HCT116 (cell line): ENCODE results near the gene FGFBP1. TPM values are rescaled to one million over a fixed set of nuclear protein-coding genes. Genes with fewer than 3 reads are reported as not detected.

Experiments
- ATAC-seq: fragments of 200-7000 bp; cut with Tn5 transposase; 2 replicates; pipeline ENCODE4 v1.9.1; 2020; ENCODE audit warnings: mild to moderate bottlenecking, moderate library complexity
- BruUV-seq: library from RNA; stranded (reverse); fragments of 400-500 nt; replicated peaks from 2 replicates; lab custom pipeline; 2021; lab: Mats Ljungman, UMichigan
- CTCF ChIA-PET: fragments of 300-600 bp; sonication (Branson Sonifier 250); formaldehyde crosslinking; loops from one replicate; lab custom pipeline; 2021; ENCODE audit warnings: antibody characterized with exemption; lab: Charles Lee
- POLR2A ChIA-PET: fragments of 300-600, 350-600 bp; sonication (Branson Sonifier 250); formaldehyde crosslinking; loops from one replicate; lab custom pipeline; 2021; ENCODE audit warnings: antibody characterized with exemption; lab: Charles Lee
- RAD21 ChIA-PET, 2 experiments: fragments of 300-600 bp; sonication (Branson Sonifier 250); formaldehyde crosslinking; loops; one replicate each; lab custom pipeline; 2023; ENCODE audit warnings: low total read pairs in 2 of 2; ENCODE audit not compliant: uncharacterized antibody in 2 of 2, unreplicated experiment in 2 of 2, low non-redundant PET in 1 of 2; lab: Charles Lee
- DNase-seq: peaks from one replicate; pipeline ENCODE4 v3.0.0-alpha.2; 2010; ENCODE audit warnings: low read depth, low spot score
- H2AFZ ChIP-seq: fragments of 200-600 bp; shearing (Covaris generic), sonication (generic); 2 replicates; pipeline ENCODE4 v1.6.1; 2017; ENCODE audit warnings: low read depth, mixed run types, mixed read lengths, antibody characterized with exemption, low read length; ENCODE audit not compliant: poor library complexity, severe bottlenecking
- H3K27ac ChIP-seq: 2 replicates; pipeline ENCODE4 v1.5.1; 2012; ENCODE audit warnings: low read depth, low read length
- H3K27me3 ChIP-seq: fragments of 200-600 bp; sonication (generic); 2 replicates; pipeline ENCODE4 v1.6.1; 2016; ENCODE audit warnings: mixed run types, low read length, mixed read lengths; ENCODE audit not compliant: insufficient read depth
- H3K36me3 ChIP-seq, 2 experiments: fragments of 200-500 bp in 1 of 2; fragments of 200-600 bp in 1 of 2; sonication (Bioruptor generic) in 1 of 2; sonication (generic) in 1 of 2; 2 replicates each; pipeline versions ENCODE4 v1.5.1 to v1.6.1; 2014 to 2016; ENCODE audit warnings: low read length in 2 of 2, inconsistent platforms in 1 of 2, mixed read lengths in 1 of 2, mixed run types in 1 of 2; ENCODE audit not compliant: insufficient read depth in 2 of 2, control insufficient read depth in 1 of 2
- H3K4me1 ChIP-seq, 2 experiments: fragments of 200-600 bp in 1 of 2; sonication (generic) in 1 of 2; 2 replicates each; pipeline versions ENCODE4 v1.5.1 to v1.6.1; 2012 to 2017; ENCODE audit warnings: low read length in 2 of 2, inconsistent platforms in 1 of 2, mild to moderate bottlenecking in 1 of 2, mixed read lengths in 1 of 2, mixed run types in 1 of 2, moderate library complexity in 1 of 2; ENCODE audit not compliant: insufficient read depth in 2 of 2, control insufficient read depth in 1 of 2
- H3K4me2 ChIP-seq: fragments of 200-600 bp; sonication (generic); 2 replicates; pipeline ENCODE4 v1.6.1; 2017; ENCODE audit warnings: mixed run types, low read length, mixed read lengths
- H3K4me3 ChIP-seq, 2 experiments: fragments of 200-600 bp in 1 of 2; sonication (generic) in 1 of 2; replicated peaks in 1 of 2; 2 replicates each; pipeline ENCODE4 v1.5.1; 2011 to 2016; ENCODE audit warnings: low read length in 2 of 2, control low read depth in 1 of 2, low read depth in 1 of 2, mild to moderate bottlenecking in 1 of 2, mixed read lengths in 1 of 2, mixed run types in 1 of 2
- H3K79me2 ChIP-seq: fragments of 200-600 bp; sonication (generic); 2 replicates; pipeline ENCODE4 v1.6.1; 2017; ENCODE audit warnings: mild to moderate bottlenecking, mixed run types, low read length, moderate library complexity, mixed read lengths; ENCODE audit not compliant: insufficient read depth
- H3K9ac ChIP-seq: fragments of 200-600 bp; sonication (generic); 2 replicates; pipeline ENCODE4 v1.6.1; 2016; ENCODE audit warnings: low read length, mixed read lengths
- H3K9me2 ChIP-seq: fragments of 200-600 bp; sonication (generic), shearing (Covaris generic); 2 replicates; pipeline ENCODE4 v1.6.1; 2017; ENCODE audit warnings: mixed run types, mild to moderate bottlenecking, moderate library complexity; ENCODE audit not compliant: insufficient read depth
- H3K9me3 ChIP-seq, 2 experiments: fragments of 200-500 bp in 1 of 2; fragments of 200-600 bp in 1 of 2; sonication (Bioruptor generic) in 1 of 2; sonication (generic) in 1 of 2; 2 replicates each; pipeline ENCODE4 v1.6.1; 2014 to 2017; ENCODE audit warnings: low read length in 2 of 2, mixed read lengths in 2 of 2, inconsistent platforms in 1 of 2, low read depth in 1 of 2, mild to moderate bottlenecking in 1 of 2, mixed run types in 1 of 2, moderate library complexity in 1 of 2; ENCODE audit not compliant: control insufficient read depth in 1 of 2, insufficient read depth in 1 of 2
- H4K20me1 ChIP-seq: fragments of 200-600 bp; sonication (generic), shearing (Covaris generic); 2 replicates; pipeline ENCODE4 v1.6.1; 2017; ENCODE audit warnings: mixed run types, mild to moderate bottlenecking, moderate library complexity; ENCODE audit not compliant: insufficient read depth
- ATF3 ChIP-seq: IDR thresholded peaks from 2 replicates; pipeline ENCODE4 v1.6.1; 2012
- CBX3 ChIP-seq: IDR thresholded peaks from 2 replicates; pipeline ENCODE4 v1.6.1; 2012; ENCODE audit warnings: low read depth
- CEBPB ChIP-seq: IDR thresholded peaks from 2 replicates; pipeline ENCODE4 v1.6.1; 2012; ENCODE audit warnings: low read depth
- CTCF ChIP-seq, 3 experiments: fragments of 200-600 bp in 1 of 3; sonication (generic) in 1 of 3; IDR thresholded peaks in 2 of 3; conservative IDR thresholded peaks in 1 of 3; 2 replicates each; pipeline ENCODE4 v1.5.1; 2012 to 2017; ENCODE audit warnings: low read depth in 2 of 3, low read length in 2 of 3, antibody characterized with exemption in 1 of 3, borderline replicate concordance in 1 of 3, control low read depth in 1 of 3, mild to moderate bottlenecking in 1 of 3, mixed read lengths in 1 of 3, mixed run types in 1 of 3, moderate library complexity in 1 of 3; ENCODE audit not compliant: insufficient read depth in 1 of 3
- EGR1 ChIP-seq: IDR thresholded peaks from 2 replicates; pipeline ENCODE4 v1.6.1; 2012; ENCODE audit warnings: low read depth
- ELF1 ChIP-seq: IDR thresholded peaks from 2 replicates; pipeline ENCODE4 v1.6.1; 2012; ENCODE audit warnings: low read depth, borderline replicate concordance
- EZH2 ChIP-seq: fragments of 200-600 bp; sonication (generic); IDR thresholded peaks from 2 replicates; pipeline ENCODE4 v1.6.1; 2017; ENCODE audit warnings: antibody characterized with exemption, mixed run types
- EZH2phosphoT487 ChIP-seq: fragments of 200-600 bp; IDR thresholded peaks from 2 replicates; pipeline ENCODE4 v1.6.1; 2018; ENCODE audit warnings: antibody characterized with exemption, borderline replicate concordance
- FOSL1 ChIP-seq: IDR thresholded peaks from 2 replicates; pipeline ENCODE4 v1.6.1; 2012; ENCODE audit warnings: low read depth
- JUND ChIP-seq: IDR thresholded peaks from 2 replicates; pipeline ENCODE4 v1.6.1; 2012
- MAX ChIP-seq: IDR thresholded peaks from 2 replicates; pipeline ENCODE4 v1.6.1; 2012
- POLR2AphosphoS5 ChIP-seq: IDR thresholded peaks from 2 replicates; pipeline ENCODE4 v1.6.1; 2011; ENCODE audit warnings: mild to moderate bottlenecking, low read depth, low read length, moderate library complexity
- RAD21 ChIP-seq: IDR thresholded peaks from 2 replicates; pipeline ENCODE4 v1.6.1; 2012; ENCODE audit warnings: low read depth, mild to moderate bottlenecking
- REST ChIP-seq: IDR thresholded peaks from 2 replicates; pipeline ENCODE4 v1.6.1; 2012; ENCODE audit warnings: low read depth
- SP1 ChIP-seq: IDR thresholded peaks from 2 replicates; pipeline ENCODE4 v1.6.1; 2012; ENCODE audit warnings: low read depth
- SRF ChIP-seq: IDR thresholded peaks from 2 replicates; pipeline ENCODE4 v1.6.1; 2012; ENCODE audit warnings: low read depth
- TCF7L2 ChIP-seq: IDR thresholded peaks from 2 replicates; pipeline ENCODE4 v1.7.0; 2011; ENCODE audit warnings: borderline replicate concordance, inconsistent platforms; ENCODE audit not compliant: insufficient read depth, insufficient read length; ENCODE audit errors: extremely low read depth
- YY1 ChIP-seq: IDR thresholded peaks from 2 replicates; pipeline ENCODE4 v1.6.1; 2011; ENCODE audit warnings: low read length, low read depth, moderate library complexity, mild to moderate bottlenecking; ENCODE audit not compliant: insufficient replicate concordance; ENCODE audit errors: extremely low read depth
- ZBTB33 ChIP-seq: IDR thresholded peaks from 2 replicates; pipeline ENCODE4 v1.6.1; 2011; ENCODE audit warnings: mild to moderate bottlenecking, low read length, moderate library complexity; ENCODE audit not compliant: insufficient replicate concordance; ENCODE audit errors: extremely low read depth
- ZFX ChIP-seq: fragments of 450-650 bp; IDR thresholded peaks from 2 replicates; pipeline ENCODE4 v1.6.1; 2017
- ZNF274 ChIP-seq: fragments of 200-500 bp; sonication (Bioruptor generic); IDR thresholded peaks from 2 replicates; pipeline ENCODE4 v1.6.1; 2014; ENCODE audit warnings: mild to moderate bottlenecking, low read depth, low read length, inconsistent platforms
- intact Hi-C: fragments of 100-400 bp; cut with micrococcal nuclease; formaldehyde crosslinking; loops from 2 replicates; pipeline ENCODE4 v1.10.0; 2022
- total RNA-seq: library from RNA; stranded (reverse); gene quantifications from one replicate; pipeline ENCODE4 v1.2.1, GENCODE V29; 2021; ENCODE audit not compliant: unreplicated experiment

FGFBP1 gene
- total RNA-seq, 1 experiment from 2014 or later: 8.7 TPM

- no peaks in the 10 kb centered on the region for H3K79me2 ChIP-seq
- no peak overlapping the region for H3K9ac ChIP-seq
- peak overlapping the region; percentile 57 for H2AFZ ChIP-seq
- peak overlapping the region; percentile 52 for H3K4me2 ChIP-seq
- CTCF ChIA-PET: interaction anchor here (1.4 kb wide), 1 partner anchor 30 kb away, joined by 4 read pairs; no protein-coding TSS in a partner anchor
- no TSS peak for BruUV-seq
- DNase-seq (peak; percentile 49), ATAC-seq (no peak; the same call in 1 of the 2 replicates)
- H3K36me3 ChIP-seq: no peaks in the 10 kb centered on the region
- no peaks in the 10 kb centered on the region for H3K9me2 ChIP-seq
- no peaks in the 10 kb centered on the region for H3K9me3 ChIP-seq
- H4K20me1 ChIP-seq: no peaks in the 10 kb centered on the region
- RAD21 ChIA-PET: no interaction called here
- no peak overlapping the region for H3K4me3 ChIP-seq
- no peak overlapping the region for H3K27ac ChIP-seq
- H3K27me3 ChIP-seq: no peaks in the 10 kb centered on the region
- peaks cover 0 to 33% of the 10 kb centered on the region in 2 experiments; a peak in 2 of 4 replicates for H3K4me1 ChIP-seq
- POLR2A ChIA-PET: interaction anchor here (1.1 kb wide), 1 partner anchor 25 kb away, joined by 4 read pairs; the partner anchor contains the start of gene FGFBP1
- intact Hi-C loops: no loop called here
- TF ChIP-seq CTCF (IDR thresholded peaks at IDR 0.05 in 2 of 3, conservative IDR thresholded peaks at IDR 0.05 in 1 of 3; ENCODE audit: borderline replicate concordance in 1 of 3, insufficient read depth in 1 of 3, low read depth in 2 of 3, low read length in 2 of 3) (no peak), ZNF274 (no peak), YY1 (no peak), CBX3 (peak; percentile 63; the same call in 1 of the 2 replicates), RAD21 (no peak), CEBPB (peak; percentile 80), MAX (no peak; the same call in 1 of the 2 replicates), REST (no peak), EGR1 (no peak), ZFX (no peak), ZBTB33 (no peak), SRF (0 out of 2 replicates have a peak, but pooled peaks have one; percentile 26), TCF7L2 (no peak), ELF1 (no peak), JUND (peak; percentile 61), EZH2phosphoT487 (no peak), SP1 (peak; percentile 63), POLR2AphosphoS5 (0 out of 2 replicates have a peak, but pooled peaks have one; percentile 42), FOSL1 (peak; percentile 54), EZH2 (no peak), ATF3 (no peak; the same call in 1 of the 2 replicates)
These were observed 24.9 kb downstream of the FGFBP1 start for GRCh38 chr4:15913631-15913970.
